Measurements from ENCODE around the gene ZFP69. TPM values are rescaled to one million over a fixed set of nuclear protein-coding genes. Genes with fewer than 3 reads are reported as not detected.

The ZFP69 gene
- total and polyA plus RNA-seq, 2 of the 4 experiments (the other 2 are of a cell fraction): 1.2 to 1.6 TPM

DNA sequence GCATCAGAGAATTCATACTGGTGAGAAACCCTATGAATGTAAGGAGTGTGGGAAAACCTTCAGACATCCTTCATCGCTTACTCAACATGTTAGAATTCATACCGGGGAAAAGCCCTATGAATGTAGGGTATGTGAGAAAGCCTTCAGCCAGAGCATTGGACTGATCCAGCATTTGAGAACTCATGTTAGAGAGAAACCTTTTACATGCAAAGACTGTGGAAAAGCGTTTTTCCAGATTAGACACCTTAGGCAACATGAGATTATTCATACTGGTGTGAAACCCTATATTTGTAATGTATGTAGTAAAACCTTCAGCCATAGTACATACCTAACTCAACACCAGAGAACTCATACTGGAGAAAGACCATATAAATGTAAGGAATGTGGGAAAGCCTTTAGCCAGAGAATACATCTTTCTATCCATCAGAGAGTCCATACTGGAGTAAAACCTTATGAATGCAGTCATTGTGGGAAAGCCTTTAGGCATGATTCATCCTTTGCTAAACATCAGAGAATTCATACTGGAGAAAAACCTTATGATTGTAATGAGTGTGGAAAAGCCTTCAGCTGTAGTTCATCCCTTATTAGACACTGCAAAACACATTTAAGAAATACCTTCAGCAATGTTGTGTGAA, 14.0 kb upstream of the ZFP69 start:
- no peak for TF ChIP-seq MAFK (IDR thresholded peaks at IDR 0.05; ENCODE audit: low read depth, low read length)
- TF ChIP-seq, protein P1, sequence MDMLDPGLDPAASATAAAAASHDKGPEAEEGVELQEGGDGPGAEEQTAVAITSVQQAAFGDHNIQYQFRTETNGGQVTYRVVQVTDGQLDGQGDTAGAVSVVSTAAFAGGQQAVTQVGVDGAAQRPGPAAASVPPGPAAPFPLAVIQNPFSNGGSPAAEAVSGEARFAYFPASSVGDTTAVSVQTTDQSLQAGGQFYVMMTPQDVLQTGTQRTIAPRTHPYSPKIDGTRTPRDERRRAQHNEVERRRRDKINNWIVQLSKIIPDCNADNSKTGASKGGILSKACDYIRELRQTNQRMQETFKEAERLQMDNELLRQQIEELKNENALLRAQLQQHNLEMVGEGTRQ (IDR thresholded peaks at IDR 0.05; ENCODE audit: low read depth, low read length): no peak
- Histone ChIP-seq H3K4me1 (ENCODE audit: control insufficient read depth, insufficient read depth, low read length) (no peaks in the 10 kb centered on the region), H4K20me1 (ENCODE audit: insufficient read depth, low read length) (no peaks in the 10 kb centered on the region), H2AK5ac (ENCODE audit: low read depth, low read length) (no peak overlapping the region), H3K9me3 (ENCODE audit: control insufficient read depth, insufficient read depth, low read length) (peaks cover 82% of the 10 kb centered on the region), H2AK9ac (replicated peaks; ENCODE audit: low read depth, low read length, poor library complexity) (no peak overlapping the region), H2BK120ac (ENCODE audit: low read depth, low read length) (no peak overlapping the region), H3K4me2 (ENCODE audit: low read depth, low read length) (no peak overlapping the region), H3K27me3 (ENCODE audit: control insufficient read depth, insufficient read depth, low read length) (no peaks in the 10 kb centered on the region), H3K79me1 (ENCODE audit: low read depth in 1 of 2, low read length in 2 of 2) (no peaks in the 10 kb centered on the region), H3K14ac (replicated peaks; ENCODE audit: low read depth, low read length) (no peak overlapping the region), H3K23ac (ENCODE audit: low read depth, low read length) (no peak overlapping the region), H4K91ac (ENCODE audit: insufficient read depth, low read depth, low read length) (no peak overlapping the region), H3K4me3 (ENCODE audit: insufficient read depth, low read depth, low read length) (no peak overlapping the region), H3K36me3 (ENCODE audit: control insufficient read depth, insufficient read depth, low read length) (peaks cover 25% of the 10 kb centered on the region), H3K56ac (ENCODE audit: extremely low read depth, insufficient read depth, low read length) (no peak overlapping the region), H2BK5ac (ENCODE audit: low read depth, low read length, poor library complexity, severe bottlenecking) (no peak overlapping the region), H3K9ac (ENCODE audit: low read depth, low read length) (no peak overlapping the region), H2BK15ac (ENCODE audit: low read depth, low read length) (no peak overlapping the region), H2BK20ac (ENCODE audit: low read depth, low read length) (no peak overlapping the region), H3K4ac (ENCODE audit: low read depth, low read length) (no peak overlapping the region), H4K5ac (ENCODE audit: low read depth, low read length) (no peak overlapping the region), H3K18ac (ENCODE audit: low read depth, low read length) (no peak overlapping the region), H3K9me1 (ENCODE audit: insufficient read depth, low read length) (no peaks in the 10 kb centered on the region), H3K27ac (ENCODE audit: insufficient read depth, low read length) (no peak overlapping the region), H4K8ac (ENCODE audit: low read depth in 2 of 2, low read length in 2 of 2) (no peak overlapping the region), H2AFZ (replicated peaks; ENCODE audit: low read length, poor library complexity) (no peak overlapping the region)
- ATAC-seq (ENCODE audit: low read depth) (no peak), DNase-seq (no peak)
- TSS peak; percentile 51 for BruUV-seq (replicated peaks)
- CTCF ChIA-PET: no interaction called here
- no CpG with 5 or more reads among the region's 3 CpGs for WGBS, 2 experiments (ENCODE audit: extremely low coverage in 2 of 2, insufficient read length in 1 of 2)
- in situ Hi-C loops (cut with MboI; ENCODE audit: low sequenced_read_pairs): no loop called here
- intact Hi-C loops (cut with micrococcal nuclease): no loop called here
- POLR2A ChIA-PET (ENCODE audit: unreplicated experiment): no interaction called here
- dilution Hi-C loops (cut with HindIII; ENCODE audit: low sequenced_read_pairs, unreplicated experiment): no loop called here
